Measurements from ENCODE around the gene DZIP1. TPM values are rescaled to one million over a fixed set of nuclear protein-coding genes. Genes with fewer than 3 reads are reported as not detected.
A peak's percentile ranks its signal among the peaks of the same experiment; 100 is the strongest.

DZIP1 gene
- polyA plus RNA-seq, 2 of the 4 experiments (the other 2 are of a cell fraction) = 11.5 to 17.1 TPM

GRCh38 chr13:95624020-95624419, 20.5 kb downstream of the DZIP1 start (continued):
- TF ChIP-seq CTCF (IDR thresholded peaks at IDR 0.05) (peak; percentile 66), TP53 (CRISPR knock-in tag; IDR thresholded peaks at IDR 0.05) (no peak)

DNA sequence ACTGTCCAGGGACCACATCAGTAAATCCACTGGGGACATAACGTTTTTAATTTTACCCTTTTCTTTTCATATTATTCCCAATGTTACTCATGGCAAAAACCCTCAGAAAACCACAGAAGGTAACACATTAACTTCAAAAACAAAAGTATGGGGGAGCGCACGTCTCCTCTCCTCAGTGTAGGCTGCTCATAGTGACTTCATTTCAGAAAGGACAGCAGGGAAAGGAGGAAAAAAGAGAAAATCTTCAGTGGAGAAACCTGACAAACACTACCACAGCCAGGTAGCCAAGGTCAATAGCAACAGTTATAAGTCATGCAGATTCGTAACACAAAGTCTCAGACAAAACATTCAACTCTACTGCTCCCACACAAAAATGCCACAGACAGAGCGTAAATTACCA, 21.4 kb downstream of the DZIP1 start:
- CTCF ChIA-PET = interaction anchor here (0.6 to 10.8 kb wide), 9 partner anchors 8 to 211 kb away, joined by 3 to 101 read pairs (median 3); no protein-coding TSS in a partner anchor
- FAIRE-seq = no peak
- H3K4me3 ChIP-seq = no peak overlapping the region
- TF ChIP-seq NR3C1 (IDR thresholded peaks at IDR 0.05) (no peak), REST (IDR thresholded peaks at IDR 0.05) (no peak), CHD2 (IDR thresholded peaks at IDR 0.05; ENCODE audit: low read length, partially characterized antibody) (no peak), KDM5A (IDR thresholded peaks at IDR 0.05) (no peak), ESRRA (IDR thresholded peaks at IDR 0.05; ENCODE audit: borderline replicate concordance, low read length) (no peak), POLR2AphosphoS2 (conservative IDR thresholded peaks at IDR 0.05; ENCODE audit: low read length) (no peak), JUNB (IDR thresholded peaks at IDR 0.05) (no peak), ATOH8 (CRISPR knock-in tag; IDR thresholded peaks at IDR 0.05; ENCODE audit: low read depth) (no peak)
- TF ChIP-seq, protein P1, sequence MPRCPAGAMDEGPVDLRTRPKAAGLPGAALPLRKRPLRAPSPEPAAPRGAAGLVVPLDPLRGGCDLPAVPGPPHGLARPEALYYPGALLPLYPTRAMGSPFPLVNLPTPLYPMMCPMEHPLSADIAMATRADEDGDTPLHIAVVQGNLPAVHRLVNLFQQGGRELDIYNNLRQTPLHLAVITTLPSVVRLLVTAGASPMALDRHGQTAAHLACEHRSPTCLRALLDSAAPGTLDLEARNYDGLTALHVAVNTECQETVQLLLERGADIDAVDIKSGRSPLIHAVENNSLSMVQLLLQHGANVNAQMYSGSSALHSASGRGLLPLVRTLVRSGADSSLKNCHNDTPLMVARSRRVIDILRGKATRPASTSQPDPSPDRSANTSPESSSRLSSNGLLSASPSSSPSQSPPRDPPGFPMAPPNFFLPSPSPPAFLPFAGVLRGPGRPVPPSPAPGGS (IDR thresholded peaks at IDR 0.05) = no peak
- TF ChIP-seq, protein P2, sequence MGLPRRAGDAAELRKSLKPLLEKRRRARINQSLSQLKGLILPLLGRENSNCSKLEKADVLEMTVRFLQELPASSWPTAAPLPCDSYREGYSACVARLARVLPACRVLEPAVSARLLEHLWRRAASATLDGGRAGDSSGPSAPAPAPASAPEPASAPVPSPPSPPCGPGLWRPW (IDR thresholded peaks at IDR 0.05) = no peak
- H3K4me1 ChIP-seq = no peaks in the 10 kb centered on the region
- no peak overlapping the region for H3K4me2 ChIP-seq
- 0 out of 3 replicates have a peak, but pooled peaks cover 6% of the 10 kb centered on the region for H3K9me3 ChIP-seq
- ATAC-seq = no peak
- no peak overlapping the region for H3K27ac ChIP-seq
- WGBS (ENCODE audit: missing lambda C conversion rate) = 32% methylated on average over 5 of the region's 5 CpGs
- POLR2A ChIA-PET = no interaction called here
- no peak for DNase-seq (ENCODE audit: low read depth in 1 of 2, low spot score in 1 of 2)

GRCh38 chr13:95620825-95621498, 23.5 kb downstream of the DZIP1 start:
- CTCF ChIA-PET = interaction anchor here (0.8 to 10.8 kb wide), 3 partner anchors 16 to 213 kb away, joined by 3 to 101 read pairs (median 3); no protein-coding TSS in a partner anchor

More at GRCh38 chr13:95620825-95621498, 23.5 kb downstream of the DZIP1 start:
- DNase-seq (ENCODE audit: low read depth in 1 of 2, low spot score in 1 of 2) (no peak), ATAC-seq (no peak), FAIRE-seq (no peak)
- no peaks in the 10 kb centered on the region for H3K4me1 ChIP-seq
- 90% methylated on average over 10 of the region's 10 CpGs for WGBS (ENCODE audit: missing lambda C conversion rate)
- no peaks in the 10 kb centered on the region for H3K9me3 ChIP-seq
- H3K4me2 ChIP-seq = no peak overlapping the region
- POLR2A ChIA-PET = interaction anchor here (0.7 kb wide), 1 partner anchor 84 kb away, joined by 4 read pairs; no protein-coding TSS in a partner anchor
- no peak overlapping the region for H3K27ac ChIP-seq
- TF ChIP-seq ZFP36 (IDR thresholded peaks at IDR 0.05; ENCODE audit: borderline replicate concordance, partially characterized antibody) (no peak), RCOR1 (IDR thresholded peaks at IDR 0.05; ENCODE audit: low read depth, low read length) (no peak), POLR2AphosphoS2 (conservative IDR thresholded peaks at IDR 0.05; ENCODE audit: low read length) (no peak), EHMT2 (IDR thresholded peaks at IDR 0.05; ENCODE audit: low read depth) (no peak), MAX (IDR thresholded peaks at IDR 0.05) (no peak), USF2 (IDR thresholded peaks at IDR 0.05) (no peak), MYC (IDR thresholded peaks at IDR 0.05; ENCODE audit: borderline replicate concordance, low read length) (no peak), HOXB13 (CRISPR knock-in tag; IDR thresholded peaks at IDR 0.05; ENCODE audit: low read depth) (no peak), MAZ (IDR thresholded peaks at IDR 0.05; ENCODE audit: borderline replicate concordance, low read depth, low read length) (no peak)
- TF ChIP-seq, protein P3, sequence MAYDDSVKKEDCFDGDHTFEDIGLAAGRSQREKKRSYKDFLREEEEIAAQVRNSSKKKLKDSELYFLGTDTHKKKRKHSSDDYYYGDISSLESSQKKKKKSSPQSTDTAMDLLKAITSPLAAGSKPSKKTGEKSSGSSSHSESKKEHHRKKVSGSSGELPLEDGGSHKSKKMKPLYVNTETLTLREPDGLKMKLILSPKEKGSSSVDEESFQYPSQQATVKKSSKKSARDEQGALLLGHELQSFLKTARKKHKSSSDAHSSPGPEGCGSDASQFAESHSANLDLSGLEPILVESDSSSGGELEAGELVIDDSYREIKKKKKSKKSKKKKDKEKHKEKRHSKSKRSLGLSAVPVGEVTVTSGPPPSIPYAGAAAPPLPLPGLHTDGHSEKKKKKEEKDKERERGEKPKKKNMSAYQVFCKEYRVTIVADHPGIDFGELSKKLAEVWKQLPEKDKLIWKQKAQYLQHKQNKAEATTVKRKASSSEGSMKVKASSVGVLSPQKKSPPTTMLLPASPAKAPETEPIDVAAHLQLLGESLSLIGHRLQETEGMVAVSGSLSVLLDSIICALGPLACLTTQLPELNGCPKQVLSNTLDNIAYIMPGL (CRISPR knock-in tag; IDR thresholded peaks at IDR 0.05; ENCODE audit: borderline replicate concordance) = no peak
- H3K4me3 ChIP-seq = no peak overlapping the region

All from A549 (cell line).